ENCODE data around the gene GPR153. TPM values are rescaled to one million over a fixed set of nuclear protein-coding genes. Genes with fewer than 3 reads are reported as not detected.
A peak's percentile ranks its signal among the peaks of the same experiment; 100 is the strongest.

The GPR153 gene
- total and polyA plus RNA-seq, 2 of the 8 experiments (the other 6 are each of a cell fraction or from before 2014, with no cell fraction given) = 5.7 to 8.1 TPM

- no peak overlapping the region for H2AFZ ChIP-seq (ENCODE audit: low read length)
- no peak overlapping the region for H2BK12ac ChIP-seq (ENCODE audit: low read depth, low read length)
- H4K5ac ChIP-seq (ENCODE audit: insufficient read length, low read depth, low read length) = no peak overlapping the region
- POLR2A ChIA-PET (ENCODE audit: partially characterized antibody) = no interaction called here
- H4K91ac ChIP-seq (replicated peaks; ENCODE audit: insufficient read length, low read length) = no peak overlapping the region
- H3K23ac ChIP-seq (ENCODE audit: insufficient read length) = no peak overlapping the region
- no peaks in the 10 kb centered on the region for H3K9me3 ChIP-seq (ENCODE audit: insufficient read depth in 2 of 2, low read depth in 1 of 2, low read length in 1 of 2)
- no peaks in the 10 kb centered on the region for H3K79me1 ChIP-seq (ENCODE audit: low read depth, low read length)
- H3K4me3 ChIP-seq (ENCODE audit: extremely low read depth in 1 of 4, insufficient read depth in 2 of 4, low read depth in 3 of 4, low read length in 4 of 4) = no peak overlapping the region
- H2BK120ac ChIP-seq (replicated peaks; ENCODE audit: low read depth, low read length) = no peak overlapping the region
- H4K8ac ChIP-seq (ENCODE audit: extremely low read depth, insufficient read depth, low read length) = peak overlapping the region; percentile 11; the same call in 1 of the 2 replicates
- peak overlapping the region; percentile 35; the same call in 1 of the 2 replicates for H2BK5ac ChIP-seq (ENCODE audit: low read depth, low read length)
- CTCF ChIA-PET (ENCODE audit: partially characterized antibody) = interaction anchor here (0.9 to 1.4 kb wide), 2 partner anchors 10 to 24 kb away, joined by 3 read pairs; no protein-coding TSS in a partner anchor
- H3K23me2 ChIP-seq (ENCODE audit: low read depth, low read length) = no peaks in the 10 kb centered on the region
- H4K20me1 ChIP-seq (replicated peaks in 1 of 2; ENCODE audit: control insufficient read depth in 1 of 2, insufficient read depth in 2 of 2, low read length in 2 of 2) = peaks cover 5 to 8% of the 10 kb centered on the region in 2 experiments
- TF ChIP-seq HDAC2 (IDR thresholded peaks at IDR 0.05; ENCODE audit: borderline replicate concordance in 1 of 2, low read depth in 2 of 2, low read length in 2 of 2) = no peak
- no peak overlapping the region for H2AK5ac ChIP-seq (ENCODE audit: low read depth, low read length)
- no peak overlapping the region for H2BK15ac ChIP-seq (ENCODE audit: low read length)
- H2BK20ac ChIP-seq (ENCODE audit: low read length) = no peak overlapping the region
- peaks cover 0 to 4% (median 1%) of the 10 kb centered on the region in 4 experiments; a peak in 3 of 8 replicates for H3K36me3 ChIP-seq (ENCODE audit: control insufficient read depth in 2 of 4, insufficient read depth in 4 of 4, low read length in 3 of 4)
- no peak overlapping the region for H3K4ac ChIP-seq (replicated peaks; ENCODE audit: insufficient read length, low read depth, low read length)
- H3K27ac ChIP-seq (ENCODE audit: low read depth, low read length) = no peak overlapping the region
- no peak overlapping the region for H3K4me2 ChIP-seq (ENCODE audit: insufficient read depth in 1 of 2, low read depth in 2 of 2, low read length in 2 of 2)
- no peak overlapping the region for H3K14ac ChIP-seq (ENCODE audit: insufficient read length)
- H3K18ac ChIP-seq (ENCODE audit: extremely low read depth, low read length) = no peak overlapping the region
- no peaks in the 10 kb centered on the region for H3K79me2 ChIP-seq (ENCODE audit: control insufficient read depth in 1 of 2, insufficient read depth in 2 of 2, low read length in 2 of 2)
- H3K27me3 ChIP-seq (replicated peaks in 1 of 4; ENCODE audit: control insufficient read depth in 3 of 4, extremely low read depth in 1 of 4, insufficient read depth in 3 of 4, low read length in 3 of 4) = no peaks in the 10 kb centered on the region
- no peak for DNase-seq (ENCODE audit: low read depth in 1 of 2, low spot score in 2 of 2)
- no peak for FAIRE-seq
- H3K56ac ChIP-seq (replicated peaks; ENCODE audit: insufficient read length, low read depth, low read length) = no peak overlapping the region
- WGBS, 2 experiments (ENCODE audit: extremely low coverage in 1 of 2, insufficient coverage in 1 of 2, insufficient read length in 1 of 2, insufficient replicate concordance in 2 of 2, low coverage in 1 of 2, low lambda C conversion rate in 2 of 2, missing lambda C conversion rate in 1 of 2) = 96% methylated on average over 10 of the region's 10 CpGs; no CpG with 5 or more reads in 1 of the 2 experiments
- no peaks in the 10 kb centered on the region for H3K4me1 ChIP-seq (replicated peaks in 1 of 4; ENCODE audit: control insufficient read depth in 3 of 4, insufficient read depth in 4 of 4, low read length in 3 of 4)
- no peak overlapping the region for H3K9ac ChIP-seq (replicated peaks in 1 of 4; ENCODE audit: extremely low read depth in 1 of 4, low read depth in 3 of 4, low read length in 3 of 4)
These were observed 27.8 kb upstream of the GPR153 start for GRCh38 chr1:6288665-6289064.

All from H1 (cell line).